SIG-M5 (cell line): ENCODE data around the gene ATP2B3.

Experiments
- DNase-seq: peaks from one replicate; lab custom pipeline; 2025; lab: John Stamatoyannopoulos, UW

The ATP2B3 gene

DNA sequence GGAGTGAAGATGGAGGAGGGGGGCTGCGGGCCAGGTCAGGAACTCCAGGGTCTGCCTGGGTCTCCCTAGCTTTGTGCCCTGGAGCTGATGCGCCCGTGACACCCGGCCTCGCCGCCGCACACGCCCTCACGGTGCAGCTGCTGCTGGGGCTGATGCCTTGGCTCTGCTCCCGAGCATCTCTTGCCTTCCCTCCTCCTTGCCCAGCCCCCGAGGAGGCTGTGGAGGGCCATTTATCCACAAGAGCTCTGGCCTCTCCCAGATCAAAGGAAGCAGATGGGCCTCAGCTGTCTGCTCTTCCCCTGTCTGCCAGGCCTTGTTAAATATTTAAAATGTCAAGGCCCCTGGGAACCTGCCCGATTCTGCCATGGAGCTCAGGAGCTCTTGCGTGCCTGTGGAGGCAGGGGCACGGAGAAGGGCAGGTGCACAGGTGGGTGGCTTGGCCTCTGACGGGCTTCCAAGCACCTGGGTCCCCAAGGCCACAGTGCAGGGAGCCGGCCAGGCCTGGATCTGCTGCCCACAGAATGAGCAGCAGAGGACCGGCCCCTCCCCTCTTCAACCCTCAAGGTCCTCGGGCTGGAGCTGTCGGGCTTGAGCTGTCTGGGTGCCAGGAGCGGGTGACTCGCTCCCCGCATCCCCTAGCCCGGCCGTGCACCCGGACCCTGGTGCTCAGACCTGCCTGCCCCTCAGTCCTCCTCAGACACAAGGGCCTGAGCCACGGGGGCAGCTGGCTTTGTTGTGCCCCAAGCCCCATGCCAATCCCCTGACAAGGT lies 20.3 kb downstream of the ATP2B3 start:
- DNase-seq: no peak

GRCh38 chrX:153538424-153538823 lies 21.0 kb downstream of the ATP2B3 start:
- no peak for DNase-seq

DNA sequence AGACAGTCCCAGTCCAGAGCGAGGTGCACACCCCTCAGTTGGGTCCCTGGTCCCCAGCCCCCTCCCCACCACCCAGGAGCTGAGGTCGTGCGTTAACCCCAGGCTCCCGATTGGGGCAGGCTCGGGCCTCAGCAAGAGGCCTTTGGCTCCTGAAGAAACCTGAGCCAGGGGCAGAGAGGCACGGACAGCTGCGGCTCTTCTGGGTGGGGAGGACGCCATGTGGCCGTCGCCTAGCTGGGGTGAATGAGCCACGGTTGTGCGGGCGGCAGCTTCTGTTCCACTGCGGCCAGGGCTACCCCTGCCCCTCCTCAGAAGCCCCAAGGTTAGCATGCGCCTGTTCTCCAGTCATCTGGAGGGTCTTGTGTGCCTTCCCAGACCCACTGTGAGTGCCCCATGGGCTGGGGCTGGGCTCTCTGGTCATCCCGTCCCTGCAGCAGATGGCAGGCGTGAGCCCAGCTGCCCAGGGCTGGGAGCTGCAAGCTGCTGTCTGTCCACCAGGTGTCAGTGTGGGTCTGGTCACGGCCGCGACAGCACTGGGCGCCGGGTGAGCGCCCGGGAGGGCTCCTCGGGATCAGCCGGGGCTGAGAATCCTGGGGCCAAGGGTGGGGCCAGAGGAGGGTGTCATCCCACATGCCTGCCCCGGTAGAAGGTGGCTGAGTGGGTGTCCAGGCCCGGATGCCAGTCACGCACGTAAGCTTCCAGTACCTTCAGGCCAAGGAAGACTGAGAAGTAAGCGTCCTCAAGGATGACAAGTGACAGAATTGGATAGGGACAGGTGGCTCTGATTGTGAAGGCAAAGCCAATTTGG lies 21.9 kb downstream of the ATP2B3 start:
- no peak for DNase-seq

- no peak for DNase-seq
Observed at GRCh38 chrX:153539979-153540358, 22.5 kb downstream of the ATP2B3 start.

DNA sequence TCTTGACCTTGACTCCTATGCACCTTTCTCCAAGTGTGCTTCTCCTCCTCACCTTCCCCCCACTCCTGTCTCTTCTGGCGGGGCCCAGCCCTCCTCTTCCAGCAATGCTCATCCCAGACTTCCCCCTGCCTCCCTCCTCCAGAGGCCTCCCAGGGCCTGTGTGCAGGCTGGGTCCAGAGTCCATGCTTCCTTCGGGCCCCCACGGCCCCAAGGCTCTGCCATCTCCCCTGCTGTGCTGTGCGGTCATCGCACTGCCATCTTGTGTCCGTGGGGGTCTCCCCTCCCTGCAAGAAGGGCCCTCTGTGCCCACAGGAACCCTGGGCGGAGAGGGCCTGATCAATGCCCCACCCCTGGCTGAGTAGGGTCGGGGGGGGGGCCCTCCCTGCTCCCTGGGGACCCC lies 27.3 kb downstream of the ATP2B3 start:
- DNase-seq: no peak

DNA sequence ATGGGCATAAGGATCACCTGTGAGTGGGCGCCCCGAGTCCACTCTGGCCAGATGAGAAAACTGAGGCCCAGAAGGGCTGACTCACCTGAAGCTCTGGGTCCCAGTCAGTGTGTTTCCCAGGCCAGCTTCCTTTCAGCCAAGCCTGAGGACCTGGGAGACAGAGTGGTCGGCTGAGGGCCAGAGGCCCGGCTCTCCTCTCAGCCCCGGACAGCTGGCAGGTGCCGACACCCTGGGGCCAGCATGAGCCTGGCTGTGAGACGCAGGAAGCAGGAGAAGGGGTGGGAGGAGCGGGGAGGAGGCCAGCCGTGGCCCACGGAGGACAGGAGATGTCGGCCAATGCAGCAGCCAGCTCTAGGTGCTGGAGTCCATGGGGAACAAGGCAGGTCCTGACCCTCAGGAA lies 28.9 kb downstream of the ATP2B3 start:
- no peak for DNase-seq

DNA sequence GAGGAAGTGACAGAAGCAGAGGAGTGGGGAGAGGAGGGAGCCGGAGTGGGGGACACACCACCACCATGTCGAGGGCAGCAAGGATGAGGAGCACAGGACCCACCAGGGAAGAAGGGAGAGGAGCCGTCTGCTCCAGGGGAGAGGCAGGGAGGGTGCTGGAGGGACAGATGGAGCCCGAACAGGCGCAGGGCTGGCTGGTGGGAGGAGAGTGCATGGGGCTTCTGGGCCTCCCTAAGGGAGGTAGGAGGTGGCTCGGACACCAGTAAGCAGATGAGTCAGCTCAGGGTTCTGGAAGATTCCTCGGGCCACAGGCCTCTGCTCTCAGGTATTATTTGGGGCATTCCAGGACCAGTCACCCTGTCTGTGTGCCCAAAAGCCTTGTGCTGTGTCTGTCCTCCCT lies 29.8 kb downstream of the ATP2B3 start:
- DNase-seq: no peak

GRCh38 chrX:153549231-153549630 lies 31.8 kb downstream of the ATP2B3 start:
- DNase-seq: no peak

GRCh38 chrX:153549807-153550206 lies 32.4 kb downstream of the ATP2B3 start:
- no peak for DNase-seq

DNA sequence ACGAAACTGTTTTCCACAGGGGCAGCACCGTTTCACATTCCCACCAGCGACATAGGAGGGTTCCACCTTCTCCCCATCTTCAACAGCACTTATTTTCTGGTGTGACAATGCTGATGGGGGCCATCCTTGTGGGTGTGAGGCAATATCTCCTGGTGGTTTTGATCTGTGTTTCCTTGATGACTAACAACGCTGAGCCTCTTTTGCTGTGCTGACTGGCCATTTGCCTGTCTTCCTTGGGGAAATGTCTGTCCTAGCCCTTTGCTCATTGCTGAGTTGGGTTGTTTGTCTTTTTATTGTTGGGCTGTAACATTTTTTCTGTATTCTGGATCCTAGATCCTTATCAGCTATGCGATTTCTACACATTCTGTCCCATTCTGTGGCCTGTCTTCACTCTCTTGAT lies 33.7 kb downstream of the ATP2B3 start:
- no peak for DNase-seq

DNA sequence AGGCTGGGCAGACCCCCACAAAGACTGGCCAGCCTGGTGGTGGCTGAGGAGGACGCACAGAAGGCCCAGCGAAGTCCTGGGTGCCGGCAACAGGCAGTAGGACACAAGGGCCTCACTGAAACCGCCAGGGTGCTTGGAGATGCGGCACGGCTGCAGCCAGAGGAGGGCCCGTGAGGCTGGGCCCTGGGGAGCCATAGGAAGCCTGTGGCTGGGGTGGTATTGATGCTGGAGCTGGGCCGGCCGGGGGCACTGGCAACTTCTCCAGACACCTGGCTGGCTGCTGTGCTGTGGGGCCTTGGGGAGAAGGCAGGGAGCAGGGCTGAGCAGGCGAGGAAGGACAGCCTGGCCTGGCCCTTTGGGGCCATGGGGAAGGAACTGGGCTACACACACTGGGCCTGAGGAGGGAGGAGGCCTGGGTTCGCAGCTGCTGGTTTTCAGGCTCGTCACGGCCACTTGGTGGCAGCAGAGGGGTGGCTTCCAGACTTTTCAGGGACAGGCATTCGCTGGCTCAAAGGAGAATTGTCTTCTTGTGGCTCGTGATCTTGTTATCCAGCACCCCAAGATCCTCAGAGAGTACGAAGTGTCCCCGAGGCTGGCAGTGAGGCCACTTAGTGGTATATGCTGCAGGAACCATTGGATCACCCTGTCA lies 37.2 kb downstream of the ATP2B3 start:
- no peak for DNase-seq

- DNase-seq: no peak
Observed at GRCh38 chrX:153556767-153557166, 39.3 kb downstream of the ATP2B3 start.

- DNase-seq: no peak
Observed at GRCh38 chrX:153557618-153558355, 40.3 kb downstream of the ATP2B3 start.

DNA sequence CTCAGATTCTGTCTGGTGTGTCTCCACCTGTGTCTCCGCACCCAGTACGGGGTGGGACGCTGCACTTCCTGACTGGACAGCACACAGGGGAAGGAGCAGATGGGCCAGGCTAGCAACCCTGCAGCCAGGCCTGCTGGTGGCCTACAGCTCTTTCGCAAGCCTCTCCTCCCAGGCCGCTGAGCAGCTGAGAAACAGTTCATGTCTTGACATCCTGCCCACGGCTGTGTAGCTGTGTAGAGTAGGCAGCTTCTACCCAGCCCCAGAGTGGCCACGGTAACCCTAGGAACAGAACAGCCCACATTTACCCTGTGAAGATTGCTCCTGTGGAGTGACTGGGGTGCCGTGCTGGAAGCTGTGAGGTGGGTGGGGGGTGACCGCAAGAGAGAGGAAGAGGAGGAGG lies 42.6 kb downstream of the ATP2B3 start:
- no peak for DNase-seq

- no peak for DNase-seq
Observed at GRCh38 chrX:153560466-153560865, 43.0 kb downstream of the ATP2B3 start.

DNA sequence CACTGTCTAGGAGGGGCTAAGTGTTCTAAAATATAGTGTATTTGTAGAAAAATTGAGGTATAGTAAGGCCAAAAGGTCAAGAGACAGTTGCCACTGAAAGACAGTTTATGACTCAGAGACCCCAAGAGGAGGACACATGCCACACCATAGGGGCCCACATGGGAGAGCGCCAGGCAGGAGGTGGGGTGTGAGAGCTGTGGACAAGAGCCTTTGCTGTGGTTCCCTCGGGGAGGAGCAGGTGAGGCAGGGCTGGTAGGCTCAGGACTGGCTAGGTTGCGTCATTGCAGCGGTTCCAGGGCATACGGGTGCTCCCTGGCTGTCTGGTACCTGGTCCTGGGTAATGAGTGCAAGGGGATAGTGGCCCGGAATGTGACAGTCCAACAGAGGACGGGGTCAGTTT lies 43.9 kb downstream of the ATP2B3 start:
- no peak for DNase-seq

DNA sequence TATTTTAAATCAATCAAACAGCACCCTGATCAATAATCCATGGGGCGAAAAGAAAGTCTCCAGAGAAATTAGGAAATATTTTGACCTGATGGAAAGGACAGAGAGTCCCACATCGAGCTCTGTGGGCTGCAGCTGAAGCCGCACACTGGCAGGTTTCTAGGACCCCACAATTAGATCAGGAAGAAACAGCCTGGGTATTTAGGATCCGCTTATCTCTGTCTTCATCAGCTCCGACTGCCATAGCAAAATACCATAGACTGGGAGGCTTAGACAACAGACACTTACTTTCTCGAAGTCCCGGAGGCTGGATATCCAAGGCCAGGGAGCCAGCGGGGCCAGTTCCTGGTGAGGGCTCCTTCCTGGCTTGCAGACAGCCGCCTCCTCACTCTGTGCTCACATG lies 45.1 kb downstream of the ATP2B3 start:
- DNase-seq: no peak

DNA sequence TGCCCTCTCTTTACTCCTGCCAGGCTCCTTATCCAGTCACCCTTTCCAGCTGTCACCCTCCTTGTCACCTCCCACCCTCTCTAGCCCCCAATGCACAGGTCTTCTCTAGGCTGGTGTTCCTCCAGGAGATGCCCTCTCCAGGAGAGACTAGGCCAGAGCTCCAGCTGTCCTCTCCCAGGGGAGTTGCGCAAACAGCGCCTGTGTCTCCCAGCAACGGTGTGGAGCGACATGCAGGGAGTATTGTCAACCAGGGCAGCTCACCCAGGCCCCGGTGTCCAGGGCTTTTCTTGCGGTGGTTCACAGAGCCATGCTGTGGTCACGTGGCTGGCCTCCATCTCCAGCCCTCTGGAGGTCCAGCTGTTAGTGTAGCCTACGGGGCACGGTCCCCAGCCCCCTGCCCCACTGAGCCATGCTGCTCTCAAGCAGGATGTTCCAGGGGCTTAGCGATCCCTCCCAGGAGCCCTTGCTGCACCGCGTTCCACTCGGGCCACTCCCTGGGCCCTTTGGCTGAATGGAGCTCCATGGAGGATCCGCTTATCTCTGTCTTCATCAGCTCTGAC lies 46.7 kb downstream of the ATP2B3 start:
- no peak for DNase-seq

DNA sequence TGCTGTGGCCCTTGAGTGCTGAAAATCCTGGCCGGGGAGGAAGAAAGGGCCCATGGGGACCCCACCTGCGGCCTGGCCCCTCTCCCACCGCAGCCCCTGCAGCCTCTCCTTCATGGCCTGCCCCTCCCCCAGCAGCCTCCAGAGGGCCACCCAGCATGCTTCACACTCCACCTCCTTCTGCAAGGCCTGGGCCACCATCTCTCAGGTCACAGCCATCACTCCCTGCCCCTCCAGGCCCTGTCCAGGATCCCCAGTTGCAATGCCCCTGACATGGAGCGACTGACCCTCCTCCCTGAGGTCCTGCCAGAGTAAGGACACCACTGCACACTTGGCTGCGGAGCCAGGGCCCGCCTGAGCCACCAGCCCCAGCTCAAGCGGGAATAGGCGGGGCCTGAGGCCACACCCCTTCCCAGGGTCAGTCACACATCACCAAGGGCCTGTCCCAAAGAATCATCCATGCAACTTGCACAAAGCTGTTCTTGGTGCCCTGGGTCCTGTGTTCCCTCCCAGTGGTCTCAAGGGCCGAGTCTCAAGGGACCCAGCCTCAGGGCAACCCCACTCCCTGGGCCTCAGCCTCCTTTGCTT lies 48.6 kb downstream of the ATP2B3 start:
- DNase-seq: no peak

- no peak for DNase-seq
Observed at GRCh38 chrX:153568451-153569011, 51.1 kb downstream of the ATP2B3 start.

DNA sequence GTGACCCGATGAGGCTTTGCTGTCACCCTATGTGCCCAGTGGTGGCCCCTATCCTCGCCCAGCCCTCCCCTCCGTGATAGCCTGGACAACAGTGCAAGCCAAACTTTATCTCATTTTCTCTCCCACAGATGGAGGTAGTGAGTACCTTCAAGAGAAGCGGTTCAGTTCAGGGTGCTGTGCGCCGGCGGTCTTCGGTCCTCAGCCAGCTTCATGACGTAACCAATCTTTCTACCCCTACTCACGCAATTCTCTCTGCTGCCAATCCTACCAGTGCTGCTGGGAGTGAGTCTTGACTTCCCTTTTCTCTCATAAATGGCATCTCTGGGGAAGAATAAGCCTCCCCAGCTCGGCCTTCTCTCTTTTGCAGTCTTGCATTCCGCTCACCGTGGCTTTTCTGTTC lies 52.0 kb downstream of the ATP2B3 start:
- peak; percentile 45 for DNase-seq
